GM18511 (cell line): ENCODE data around the gene GRID1.
"Not testable (repeated sequence)": the region's sequence is repeated elsewhere in the genome, so short reads cannot be mapped to it uniquely, and the experiment has no call there.

Experiments used
- ATAC-seq: cut with Tn5 transposase; IDR thresholded peaks from one replicate; pipeline ENCODE4 v1.9.1; 2021; ENCODE audit warnings: mild to moderate bottlenecking, moderate library complexity; ENCODE audit not compliant: unreplicated experiment

The GRID1 gene

GRCh38 chr10:86123715-86124114, 242.9 kb downstream of the GRID1 start:
- no peak for ATAC-seq

- ATAC-seq: no peak
Measured at GRCh38 chr10:86123304-86123703, 243.3 kb downstream of the GRID1 start.

- no peak for ATAC-seq
Measured at GRCh38 chr10:86122646-86123045, 243.9 kb downstream of the GRID1 start.

DNA sequence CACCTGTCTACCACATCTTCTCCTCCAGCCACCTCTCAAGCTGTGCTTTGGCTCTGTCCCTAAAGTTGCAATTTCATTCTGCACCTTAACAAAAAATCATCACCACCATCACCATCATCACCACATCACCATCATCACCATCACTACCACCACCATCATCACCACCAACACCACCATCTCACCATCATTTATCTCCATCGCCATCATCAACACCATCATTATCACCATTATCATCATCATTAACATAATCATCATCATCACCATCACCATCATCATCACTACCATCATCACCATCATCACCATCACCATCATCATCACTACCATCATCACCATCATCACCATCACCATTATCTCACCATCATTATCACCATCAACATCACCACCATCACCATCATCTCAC, 245.4 kb downstream of the GRID1 start:
- no peak for ATAC-seq

- ATAC-seq: no peak
Measured at GRCh38 chr10:86117051-86117450, 249.5 kb downstream of the GRID1 start.

DNA sequence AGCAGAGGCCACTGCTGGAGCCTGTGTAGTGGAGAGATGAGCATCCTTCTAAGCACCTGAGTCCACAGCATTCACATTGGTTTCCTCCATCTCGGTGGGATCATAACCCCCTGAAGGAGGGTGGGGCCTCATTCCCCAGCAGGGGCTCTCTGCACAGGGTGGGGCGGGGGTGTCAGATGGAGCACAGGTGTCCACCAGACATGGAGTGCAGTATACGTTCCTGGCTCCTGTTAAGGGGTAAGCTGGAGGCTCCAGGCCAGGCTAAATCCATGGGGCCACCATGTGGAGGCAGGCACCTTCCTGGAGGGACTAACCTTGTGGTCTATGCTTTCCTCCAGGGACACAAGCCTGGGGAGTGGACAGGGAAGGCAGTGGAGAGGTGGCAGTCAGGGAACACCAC, 252.6 kb downstream of the GRID1 start:
- ATAC-seq: no peak

GRCh38 chr10:86113501-86113900, 253.1 kb downstream of the GRID1 start:
- no peak for ATAC-seq

DNA sequence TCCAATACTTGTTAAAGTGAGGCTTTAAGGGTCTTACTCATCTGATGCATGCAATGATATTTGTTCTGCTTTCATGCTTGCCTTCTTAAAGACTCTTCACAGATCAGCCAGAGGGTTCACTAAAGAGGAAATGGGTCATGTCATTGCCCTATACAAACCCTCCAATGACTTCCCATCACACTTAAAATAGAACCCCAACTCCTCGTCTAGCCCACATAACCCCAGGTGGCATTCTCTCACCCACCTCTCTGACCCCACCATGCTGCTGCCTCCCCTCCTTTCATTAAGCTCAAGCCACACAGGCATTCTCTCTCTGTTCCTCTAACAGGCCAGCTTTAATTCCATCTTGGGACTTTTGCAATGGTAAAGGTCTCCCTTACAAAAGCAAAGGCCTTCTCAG, 253.6 kb downstream of the GRID1 start:
- no peak for ATAC-seq

DNA sequence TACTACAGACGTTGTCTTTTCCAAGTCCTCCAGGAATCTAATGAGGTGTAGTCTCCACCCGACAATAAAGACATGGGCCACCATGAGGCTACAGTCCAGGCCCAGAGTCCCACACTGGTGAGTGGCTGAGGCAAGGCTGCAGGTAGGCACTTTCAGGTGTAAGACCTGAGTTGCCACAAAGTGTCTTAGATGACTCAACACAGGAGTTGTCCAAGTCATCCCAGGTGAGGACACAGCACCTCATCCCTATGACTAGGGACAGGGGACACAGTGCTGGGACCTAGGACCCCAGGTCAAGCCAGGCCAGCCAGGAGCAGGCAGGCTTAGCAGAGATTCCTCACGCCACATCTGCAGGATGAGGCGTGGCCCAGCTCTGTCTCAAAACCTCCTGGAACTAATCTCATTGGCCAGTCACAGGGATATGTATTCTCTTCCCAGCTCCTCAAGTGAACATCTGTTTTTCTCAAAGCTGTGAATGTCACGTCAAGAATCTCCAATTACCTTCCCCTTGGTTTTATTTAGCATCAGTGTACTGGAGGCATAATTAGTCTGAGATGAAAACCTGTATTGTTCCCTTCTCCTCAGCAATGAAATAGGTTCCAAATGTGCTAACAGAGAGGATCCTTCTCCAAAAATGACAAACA, 254.6 kb downstream of the GRID1 start:
- no peak for ATAC-seq

- ATAC-seq: no peak
Measured at GRCh38 chr10:86110156-86110786, 256.3 kb downstream of the GRID1 start.

GRCh38 chr10:86109421-86109820, 257.2 kb downstream of the GRID1 start:
- ATAC-seq: no peak

DNA sequence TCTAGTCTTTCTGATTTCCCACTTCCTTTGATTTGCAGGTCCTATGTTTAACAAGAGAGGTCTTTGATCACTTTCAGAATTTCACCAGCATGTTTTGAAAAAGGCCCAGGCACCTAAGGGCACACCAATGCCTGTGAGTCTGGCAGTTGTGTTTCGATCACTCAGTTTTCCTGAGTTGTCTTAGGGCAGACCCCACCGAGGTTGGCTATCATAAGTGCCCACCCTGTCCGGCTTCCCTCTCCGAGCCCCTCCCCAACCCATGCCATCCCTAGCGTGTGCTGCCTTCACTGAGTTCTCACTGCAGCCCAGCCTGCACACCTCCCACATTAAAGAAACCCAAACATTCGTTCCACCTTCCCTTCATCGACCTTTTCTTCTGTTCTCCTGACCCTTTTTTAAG, 257.9 kb downstream of the GRID1 start:
- ATAC-seq: no peak

DNA sequence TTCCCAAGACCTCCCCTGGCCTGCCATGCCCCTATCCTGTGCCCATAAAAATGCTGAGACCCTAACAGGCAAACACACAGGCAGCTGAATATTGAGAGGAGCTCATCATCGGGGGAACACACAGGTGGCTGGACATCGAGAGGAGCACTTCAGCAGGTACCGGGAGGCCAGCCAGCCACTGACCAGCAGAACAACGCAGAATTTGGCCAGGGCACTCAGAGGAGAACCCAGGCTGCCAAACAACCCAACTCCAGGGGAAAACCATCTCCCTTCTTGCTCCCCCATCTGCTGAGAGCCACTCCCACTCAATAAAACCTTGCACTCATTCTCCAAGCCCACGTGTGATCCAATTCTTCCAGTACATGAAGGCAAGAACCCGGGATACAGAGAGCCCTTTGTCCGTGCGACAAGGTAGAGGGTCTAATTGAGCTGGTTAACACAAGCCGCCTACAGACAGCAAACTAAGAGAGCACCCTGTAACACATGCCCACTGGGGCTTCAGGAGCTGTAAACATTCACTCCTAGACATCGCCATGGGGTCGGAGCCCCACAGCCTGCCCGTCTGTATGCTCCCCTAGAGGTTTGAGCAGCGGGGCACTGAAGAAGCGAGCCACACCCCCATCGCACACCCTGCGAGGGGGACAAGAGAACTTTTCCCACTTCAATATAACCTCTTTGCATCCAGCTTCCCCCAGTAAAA, 258.8 kb downstream of the GRID1 start:
- not testable (repeated sequence) for ATAC-seq

GRCh38 chr10:86107131-86107530, 259.5 kb downstream of the GRID1 start:
- ATAC-seq: no peak

- ATAC-seq: no peak
Measured at GRCh38 chr10:86106616-86107015, 260.0 kb downstream of the GRID1 start.

- no peak for ATAC-seq
Measured at GRCh38 chr10:86105640-86106039, 261.0 kb downstream of the GRID1 start.

DNA sequence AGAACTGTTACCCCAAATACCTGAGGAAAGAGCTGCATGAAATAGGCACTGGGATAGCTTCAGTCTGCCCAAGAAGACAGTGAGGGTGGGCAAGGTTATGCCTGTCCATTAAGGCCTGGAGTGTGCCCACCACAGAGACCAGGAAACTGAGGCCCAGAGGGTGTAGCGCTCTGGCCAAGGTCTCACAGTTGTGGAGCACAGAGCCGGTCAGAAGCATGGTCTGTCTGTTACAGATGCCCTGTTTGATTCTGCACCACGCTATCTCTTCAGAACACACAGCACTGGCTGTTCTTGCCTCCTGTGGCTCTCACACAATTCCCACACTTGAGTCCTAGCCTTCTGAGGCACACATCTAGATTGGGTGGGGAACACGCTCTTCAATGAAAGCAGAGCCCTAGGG, 261.4 kb downstream of the GRID1 start:
- ATAC-seq: no peak

DNA sequence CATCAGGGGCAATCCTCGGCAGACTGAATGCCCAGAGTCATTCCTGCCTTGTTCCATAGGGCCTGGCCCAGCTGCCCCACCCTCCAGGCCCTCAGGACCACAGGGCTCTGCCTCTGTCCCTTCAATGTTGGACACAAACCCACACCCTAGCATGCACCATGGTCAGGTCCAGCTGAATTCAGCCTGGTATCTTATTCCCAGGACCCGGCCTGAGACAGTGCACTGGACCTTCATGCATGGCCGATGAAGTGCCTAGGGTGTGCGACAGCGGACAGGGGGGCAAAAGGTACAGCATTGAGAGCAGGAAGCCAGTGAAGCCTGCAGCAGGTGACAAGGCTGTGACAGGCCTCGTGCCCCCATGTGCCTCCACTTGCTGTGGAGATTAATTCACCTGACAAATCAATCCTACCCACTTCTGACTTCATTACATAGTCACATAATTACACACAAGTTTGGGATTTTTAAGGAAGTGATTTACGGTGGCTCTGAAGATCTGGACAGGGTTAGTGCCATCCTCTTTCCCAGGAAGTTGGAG, 261.9 kb downstream of the GRID1 start:
- no peak for ATAC-seq

- ATAC-seq: no peak
Measured at GRCh38 chr10:86104156-86104555, 262.4 kb downstream of the GRID1 start.

GRCh38 chr10:86103391-86104101, 263.0 kb downstream of the GRID1 start:
- no peak for ATAC-seq

- no peak for ATAC-seq
Measured at GRCh38 chr10:86102451-86102850, 264.1 kb downstream of the GRID1 start.
